GM19240 (cell line): ENCODE results near the gene DISP1.

Experiments used
- DNase-seq: peaks from one replicate; pipeline ENCODE4 v3.0.0; 2011; ENCODE audit warnings: low spot score; ENCODE audit not compliant: insufficient read length

DISP1 gene

DNA sequence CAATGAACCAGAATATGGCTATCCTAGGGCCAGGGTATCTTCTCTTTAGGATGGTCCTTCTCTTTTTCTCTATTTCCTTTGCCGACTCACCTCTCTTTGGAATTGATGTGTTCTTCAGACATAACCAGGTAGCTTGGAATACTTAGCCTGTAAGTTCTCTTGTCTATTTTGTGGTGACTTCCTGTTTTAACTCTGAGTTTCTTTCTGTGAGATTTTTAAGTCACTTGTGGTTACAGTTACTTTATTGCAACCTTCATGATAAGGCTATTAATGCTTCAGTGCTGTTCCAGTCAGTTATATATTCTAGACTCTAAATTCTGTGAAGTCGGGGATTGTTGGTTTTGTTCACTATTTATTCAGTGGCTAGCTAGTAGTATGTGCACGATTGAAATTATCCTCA, 46.2 kb downstream of the DISP1 start:
- DNase-seq, result no peak
